Astrocyte (in vitro differentiated cells and primary cell): ENCODE results near the gene ME3.

Experiments used
- EZH2 ChIP-seq: IDR thresholded peaks from 2 replicates; pipeline ENCODE4 v1.6.1; 2012; ENCODE audit warnings: mild to moderate bottlenecking, low read length, inconsistent platforms; ENCODE audit not compliant: insufficient read depth
- TF ChIP-seq, protein P1 (sequence below): IDR thresholded peaks from 2 replicates; pipeline ENCODE4 v1.5.1; 2011; ENCODE audit warnings: low read depth, mild to moderate bottlenecking, inconsistent platforms, low read length, moderate library complexity; ENCODE audit not compliant: insufficient read depth

DNA sequence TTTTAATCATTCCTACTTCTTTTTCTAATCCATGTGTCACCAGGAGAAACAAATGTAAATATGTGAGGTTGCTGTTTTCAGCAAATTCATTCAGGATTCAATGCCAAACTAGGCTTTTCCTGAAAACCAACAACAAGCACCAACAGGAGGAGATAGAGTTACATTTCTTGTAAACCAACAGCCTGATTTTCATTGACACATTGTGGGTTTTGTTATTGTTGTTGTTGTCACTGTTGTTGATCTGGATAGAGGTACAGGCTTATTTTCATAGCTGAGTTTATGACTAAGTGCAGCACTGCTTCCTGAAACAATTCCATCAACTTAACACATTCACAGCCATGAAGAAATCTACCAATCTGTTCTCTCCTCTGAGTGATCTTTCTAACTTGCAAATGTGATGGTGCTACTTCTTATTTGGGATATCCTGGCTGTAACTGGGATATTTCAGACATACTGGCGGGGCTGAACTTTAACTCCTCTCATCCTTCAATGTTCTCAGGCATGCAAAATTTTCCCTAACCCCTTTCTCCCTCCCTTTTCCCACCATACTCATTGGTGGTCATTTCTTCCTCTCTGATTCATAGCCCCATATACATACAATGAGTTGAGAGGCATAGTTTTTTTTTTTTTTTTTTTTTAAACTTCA lies 65.5 kb downstream of the ME3 start:
- TF ChIP-seq, protein P1, sequence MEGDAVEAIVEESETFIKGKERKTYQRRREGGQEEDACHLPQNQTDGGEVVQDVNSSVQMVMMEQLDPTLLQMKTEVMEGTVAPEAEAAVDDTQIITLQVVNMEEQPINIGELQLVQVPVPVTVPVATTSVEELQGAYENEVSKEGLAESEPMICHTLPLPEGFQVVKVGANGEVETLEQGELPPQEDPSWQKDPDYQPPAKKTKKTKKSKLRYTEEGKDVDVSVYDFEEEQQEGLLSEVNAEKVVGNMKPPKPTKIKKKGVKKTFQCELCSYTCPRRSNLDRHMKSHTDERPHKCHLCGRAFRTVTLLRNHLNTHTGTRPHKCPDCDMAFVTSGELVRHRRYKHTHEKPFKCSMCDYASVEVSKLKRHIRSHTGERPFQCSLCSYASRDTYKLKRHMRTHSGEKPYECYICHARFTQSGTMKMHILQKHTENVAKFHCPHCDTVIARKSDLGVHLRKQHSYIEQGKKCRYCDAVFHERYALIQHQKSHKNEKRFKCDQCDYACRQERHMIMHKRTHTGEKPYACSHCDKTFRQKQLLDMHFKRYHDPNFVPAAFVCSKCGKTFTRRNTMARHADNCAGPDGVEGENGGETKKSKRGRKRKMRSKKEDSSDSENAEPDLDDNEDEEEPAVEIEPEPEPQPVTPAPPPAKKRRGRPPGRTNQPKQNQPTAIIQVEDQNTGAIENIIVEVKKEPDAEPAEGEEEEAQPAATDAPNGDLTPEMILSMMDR: no peak
- TF ChIP-seq EZH2: no peak
